MCF 10A (cell line): Measurements from ENCODE around the gene CCDC92B. TPM values are rescaled to one million over a fixed set of nuclear protein-coding genes. Genes with fewer than 3 reads are reported as not detected.

ENCODE experiments used
- BruUV-seq: library from RNA; stranded (reverse); fragments of 400-500 nt; replicated peaks from 2 replicates; lab custom pipeline; 2021; lab: Mats Ljungman, UMichigan
- CTCF ChIA-PET: fragments of 300-600 bp; sonication (Branson Sonifier 250); formaldehyde crosslinking; extraction: SDS; loops from one replicate; lab custom pipeline; 2021; ENCODE audit warnings: antibody characterized with exemption, inconsistent platforms; lab: Yijun Ruan, JAX
- POLR2A ChIA-PET: fragments of 300-600, 350-650 bp; sonication (Branson Sonifier 250); formaldehyde crosslinking; extraction: SDS; loops from one replicate; lab custom pipeline; 2020; ENCODE audit warnings: antibody characterized with exemption, inconsistent platforms; lab: Yijun Ruan, JAX
- DNase-seq: peaks from one replicate; pipeline ENCODE4 v3.0.0-alpha.2; 2018; ENCODE audit not compliant: unreplicated experiment
- H3K27ac Mint-ChIP-seq: one replicate; pipeline ENCODE4 v1.8.0; 2022; ENCODE audit warnings: mild to moderate bottlenecking, low read depth, mixed read lengths; ENCODE audit not compliant: unreplicated experiment
- H3K27me3 Mint-ChIP-seq: one replicate; pipeline ENCODE4 v1.8.0; 2022; ENCODE audit warnings: mixed read lengths; ENCODE audit not compliant: insufficient read depth, unreplicated experiment
- H3K36me3 Mint-ChIP-seq: one replicate; pipeline ENCODE4 v1.8.0; 2022; ENCODE audit warnings: mild to moderate bottlenecking, moderate library complexity, mixed read lengths; ENCODE audit not compliant: insufficient read depth, unreplicated experiment
- H3K4me1 Mint-ChIP-seq: one replicate; pipeline ENCODE4 v1.8.0; 2022; ENCODE audit warnings: mixed read lengths; ENCODE audit not compliant: insufficient read depth, unreplicated experiment
- H3K4me3 Mint-ChIP-seq: one replicate; pipeline ENCODE4 v1.8.0; 2022; ENCODE audit warnings: mild to moderate bottlenecking, moderate library complexity, mixed read lengths; ENCODE audit not compliant: unreplicated experiment
- H3K9me3 Mint-ChIP-seq: one replicate; pipeline ENCODE4 v1.8.0; 2022; ENCODE audit warnings: mixed read lengths; ENCODE audit not compliant: unreplicated experiment
- CTCF ChIP-seq: fragments of 200-600 bp; IDR thresholded peaks from one replicate; pipeline ENCODE4 v1.8.0; 2022; ENCODE audit warnings: antibody characterized with exemption, mild to moderate bottlenecking; ENCODE audit not compliant: unreplicated experiment
- intact Hi-C: fragments of 100-400 bp; cut with micrococcal nuclease; formaldehyde crosslinking; loops from 2 replicates; pipeline ENCODE4 v1.14.1; 2022
- total RNA-seq: library from RNA; stranded (reverse); gene quantifications from 2 replicates; pipeline ENCODE4 v1.2.3, GENCODE V29; 2022

The CCDC92B gene
- total RNA-seq, 1 experiment from 2014 or later, result not detected

GRCh38 chr17:2722611-2723010 is 26.8 kb downstream of the CCDC92B start:
- BruUV-seq, result no TSS peak
- Mint-ChIP-seq H3K4me3 (no peak overlapping the region), H3K36me3 (no peaks in the 10 kb centered on the region), H3K27ac (no peak overlapping the region), H3K4me1 (peaks cover 5% of the 10 kb centered on the region), H3K27me3 (peaks cover 23% of the 10 kb centered on the region), H3K9me3 (no peaks in the 10 kb centered on the region)
- CTCF ChIA-PET, result interaction anchor here (0.5 kb wide), 1 partner anchor 369 kb away, joined by 3 read pairs; no protein-coding TSS in a partner anchor
- intact Hi-C loops, result no loop called here
- no peak for TF ChIP-seq CTCF
- POLR2A ChIA-PET, result no interaction called here
- no peak for DNase-seq

- no peak for TF ChIP-seq CTCF
- Mint-ChIP-seq H3K27me3 (peaks cover 14% of the 10 kb centered on the region), H3K27ac (no peak overlapping the region), H3K4me3 (no peak overlapping the region), H3K9me3 (no peaks in the 10 kb centered on the region), H3K4me1 (peaks cover 5% of the 10 kb centered on the region), H3K36me3 (no peaks in the 10 kb centered on the region)
- ChIA-PET CTCF (interaction anchor here (0.6 kb wide), 1 partner anchor 10 kb away, joined by 3 read pairs; no protein-coding TSS in a partner anchor), POLR2A (interaction anchor here (0.9 kb wide), 1 partner anchor 15 kb away, joined by 3 read pairs; no protein-coding TSS in a partner anchor)
- DNase-seq, result no peak
- BruUV-seq, result no TSS peak
- intact Hi-C loops, result no loop called here
Observed at GRCh38 chr17:2721603-2722002, 27.8 kb downstream of the CCDC92B start.

GRCh38 chr17:2719861-2720260 is 29.6 kb downstream of the CCDC92B start:
- no peak for TF ChIP-seq CTCF
- Mint-ChIP-seq H3K27me3 (peaks cover under 1% of the 10 kb centered on the region), H3K4me3 (no peak overlapping the region), H3K36me3 (no peaks in the 10 kb centered on the region), H3K4me1 (peaks cover 5% of the 10 kb centered on the region), H3K9me3 (no peaks in the 10 kb centered on the region), H3K27ac (no peak overlapping the region)
- no TSS peak for BruUV-seq
- CTCF ChIA-PET, result interaction anchor here (0.6 kb wide), 2 partner anchors 10 to 109 kb away, joined by 3 to 4 read pairs; no protein-coding TSS in a partner anchor
- intact Hi-C loops, result no loop called here
- POLR2A ChIA-PET, result no interaction called here
- no peak for DNase-seq

GRCh38 chr17:2718150-2718938 is 31.1 kb downstream of the CCDC92B start:
- Mint-ChIP-seq H3K4me3 (no peak overlapping the region), H3K36me3 (no peaks in the 10 kb centered on the region), H3K4me1 (peaks cover 5% of the 10 kb centered on the region), H3K27ac (no peak overlapping the region), H3K27me3 (no peaks in the 10 kb centered on the region), H3K9me3 (no peaks in the 10 kb centered on the region)
- no peak for TF ChIP-seq CTCF
- intact Hi-C loops, result no loop called here
- no TSS peak for BruUV-seq
- ChIA-PET POLR2A (interaction anchor here (0.5 kb wide), 1 partner anchor 32 kb away, joined by 3 read pairs; no protein-coding TSS in a partner anchor), CTCF (no interaction called here)
- peak; percentile 37 for DNase-seq
